Heart left ventricle (tissue), 16 donors: ENCODE measurements around the gene POLR1H. TPM values are rescaled to one million over a fixed set of nuclear protein-coding genes. Genes with fewer than 3 reads are reported as not detected.

ENCODE experiments used
- ATAC-seq, 4 donors: fragments of 200-7000 bp; cut with Tn5 transposase; one replicate each; pipeline ENCODE4 v1.9.1; 2020 to 2022; ENCODE audit warnings: moderate library complexity in 4 of 4, mild to moderate bottlenecking in 3 of 4, moderate number of reproducible peaks in 1 of 4
- DNase-seq, 5 donors: peaks; one replicate each; pipeline ENCODE4 v3.0.0-alpha.2; 2020
- H3K27ac ChIP-seq, 12 donors: fragments of 200-600 bp; sonication (generic) in 4 of 12; one replicate each; pipeline versions ENCODE4 v1.5.0 to v1.8.0; 2016 to 2022; ENCODE audit warnings: mild to moderate bottlenecking in 2 of 12
- H3K27me3 ChIP-seq, 9 donors: fragments of 200-600 bp; sonication (generic) in 2 of 9; one replicate each; pipeline versions ENCODE4 v1.5.1 to v1.8.0; 2016 to 2022; ENCODE audit warnings: mild to moderate bottlenecking in 3 of 9
- H3K36me3 ChIP-seq, 9 donors: fragments of 200-600 bp; sonication (generic) in 2 of 9; one replicate each; pipeline versions ENCODE4 v1.5.0 to v1.8.0; 2018 to 2022; ENCODE audit warnings: mild to moderate bottlenecking in 2 of 9
- H3K4me1 ChIP-seq, 12 donors: fragments of 200-600 bp; sonication (generic) in 4 of 12; one replicate each; pipeline versions ENCODE4 v1.5.0 to v1.8.0; 2016 to 2022; ENCODE audit warnings: mild to moderate bottlenecking in 3 of 12
- H3K4me3 ChIP-seq, 12 donors: fragments of 200-600 bp; sonication (generic) in 4 of 12; one replicate each; pipeline versions ENCODE4 v1.5.0 to v1.8.0; 2017 to 2022; ENCODE audit warnings: mild to moderate bottlenecking in 9 of 12, moderate library complexity in 4 of 12
- H3K9me3 ChIP-seq, 12 donors: fragments of 200-600 bp; sonication (generic) in 4 of 12; one replicate each; pipeline versions ENCODE4 v1.5.0 to v1.8.0; 2016 to 2022; ENCODE audit warnings: mild to moderate bottlenecking in 1 of 12
- CTCF ChIP-seq, 12 donors: fragments of 200-600 bp; sonication (generic) in 4 of 12; IDR thresholded peaks; one replicate each; pipeline versions ENCODE4 v1.5.0 to v1.8.0; 2018 to 2022; ENCODE audit warnings: antibody characterized with exemption in 12 of 12, mild to moderate bottlenecking in 5 of 12
- POLR2A ChIP-seq, 2 donors: fragments of 450-650 bp; IDR thresholded peaks; one replicate each; pipeline ENCODE4 v1.6.1; 2017; ENCODE audit warnings: antibody characterized with exemption in 2 of 2, mild to moderate bottlenecking in 2 of 2, moderate library complexity in 2 of 2
- WGBS, 4 donors: extraction: QIAGEN DNeasy Blood & Tissue Kit in 2 of 4; methylation state at CpG; one replicate each; pipeline versions ENCODE4 v1.1.5 to v1.1.7; 2013 to 2018; 5-methylcytosine and 5-hydroxymethylcytosine counted together
- intact Hi-C, 10 donors: fragments of 100-400 bp; cut with DNase I; formaldehyde crosslinking; loops; one replicate each; pipeline versions ENCODE4 v1.11.1 to v1.14.2; 2022
- polyA plus RNA-seq, 2 donors: library from polyadenylated mRNA; stranded (reverse); fragments of 200-250 nt; gene quantifications; one replicate each; pipeline ENCODE4 v1.2.3, GENCODE V29; 2013
- total RNA-seq, 9 donors: library from RNA; depleted of rRNA in 2 of 9; stranded (reverse); fragments of >200 nt in 2 of 9; fragmentation: NEBNext Ultra II Directional in 3 of 9; extraction: Animal tissue kit (Norgen Biotek cat#: 25700) in 3 of 9; gene quantifications; one replicate each; pipeline versions ENCODE4 v1.1.0 to v1.2.4, GENCODE V29; 2016 to 2023
- donor health status: ischemic (EF 13 %, LVEDD 7.1; RV severe dilation, severe dysfunction).
- donor health status: healthy with polysubstance abuse.
- donor health status: DM: no; HTN: yes; CAD: no.
- donor health status: DM: no; HTN: no; CAD: no.
- donor health status: ischemic (EF 25% LVEDD 6.9; RV normal size, moderate dysfunction).
- donor health status: ischemic (EF 25% LVEDD 5.7; RV mildly dilated, moderate dysfunction).
- donor health status: healthy.
- donor health status: DM: yes; HTN: yes; CAD: no.
- donor health status: ischemic (EF 35%, LVEDD 5.7; RV mildly dilated, moderate dysfunction).
- donor health status: nonischemic (EF 11% LVEDD 7.7; RV severe dilation, severe dysfunction).
- donor health status: DM: yes; HTN: yes; CAD: no.
- donor health status: PGD.
- donor health status: ischemic (EF 29% LVEDD 5.4; RV normal size, mild dysfunction).
- donor health status: nonischemic (EF 23%, LVEDD 6.1; RV moderate dilation, normal function).

POLR1H gene
- total and polyA plus RNA-seq, 11 donors: 11.7 to 46.1 (median 14.8) TPM

GRCh38 chr6:30041821-30042220 is 19.2 kb upstream of the POLR1H start:
- no peaks in the 10 kb centered on the region for H3K9me3 ChIP-seq

DNA sequence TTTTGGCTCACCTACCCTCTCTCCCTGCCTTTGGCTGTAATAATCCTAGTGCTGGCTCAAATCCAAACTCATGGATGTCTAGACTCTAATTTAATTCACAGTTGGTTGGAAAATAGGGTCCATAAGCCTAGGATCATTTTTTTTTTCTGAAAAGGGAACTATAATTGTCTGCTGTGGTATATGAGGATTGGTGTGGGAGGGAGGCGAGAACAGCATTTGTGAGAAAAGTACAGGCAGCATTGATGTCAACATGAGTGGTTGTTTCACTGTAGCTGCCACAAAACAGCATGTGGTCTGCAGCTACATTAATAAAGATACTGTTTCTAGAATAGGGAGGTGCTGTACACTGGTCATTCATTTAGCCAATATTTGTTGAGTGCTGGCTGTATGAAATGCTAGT is 18.6 kb upstream of the POLR1H start:
- Histone ChIP-seq H3K36me3 (no peaks in the 10 kb centered on the region), H3K27ac (no peak overlapping the region), H3K4me3 (no peak overlapping the region), H3K4me1 (peaks cover 0 to 14% (median 2%) of the 10 kb centered on the region in 12 donors), H3K27me3 (no peaks in the 10 kb centered on the region), H3K9me3 (no peaks in the 10 kb centered on the region)
- ATAC-seq (no peak), DNase-seq (no peak)
- intact Hi-C loops: no loop called here
- TF ChIP-seq POLR2A (IDR thresholded peaks at IDR 0.05): no peak
- no peak for TF ChIP-seq CTCF (IDR thresholded peaks at IDR 0.05)
- 65 to 76% (median 74%) methylated on average over 1 of the region's 1 CpG for WGBS, 4 donors

More at GRCh38 chr6:30041821-30042220, 19.2 kb upstream of the POLR1H start:
- no peaks in the 10 kb centered on the region for H3K27me3 ChIP-seq
- intact Hi-C loops: no loop called here
- peaks cover 0 to 14% (median 2%) of the 10 kb centered on the region in 12 donors for H3K4me1 ChIP-seq
- 58 to 65% (median 61%) methylated on average over 4 of the region's 4 CpGs for WGBS, 4 donors
- ATAC-seq: no peak
- no peaks in the 10 kb centered on the region for H3K36me3 ChIP-seq
- H3K27ac ChIP-seq: peak overlapping the region in 1 of 12 donors; percentile 34
- H3K4me3 ChIP-seq: no peak overlapping the region
- TF ChIP-seq CTCF (IDR thresholded peaks at IDR 0.05): no peak
- TF ChIP-seq POLR2A (IDR thresholded peaks at IDR 0.05): no peak
- DNase-seq: no peak

DNA sequence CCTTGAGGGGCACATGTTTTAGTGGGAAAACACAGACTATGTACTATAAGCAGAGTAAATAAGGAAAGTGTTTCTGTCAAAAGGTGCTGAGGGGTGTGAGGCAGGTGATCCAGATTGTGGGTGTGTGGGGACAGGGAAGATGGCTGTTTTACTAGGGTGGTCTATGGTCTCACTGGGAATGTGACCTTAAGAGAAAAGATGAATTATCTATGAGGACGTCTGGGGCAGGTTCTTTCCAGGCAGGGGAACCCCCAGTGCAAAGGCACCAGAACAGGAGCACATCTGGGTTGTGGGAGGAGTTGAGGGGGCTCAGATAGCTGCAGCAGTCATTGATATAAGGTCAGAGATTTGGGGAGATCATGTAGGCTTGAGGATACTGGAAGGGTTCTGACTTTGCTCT is 18.2 kb upstream of the POLR1H start:
- TF ChIP-seq CTCF (IDR thresholded peaks at IDR 0.05): no peak
- TF ChIP-seq POLR2A (IDR thresholded peaks at IDR 0.05): no peak
- H3K4me3 ChIP-seq: no peak overlapping the region
- no peaks in the 10 kb centered on the region for H3K9me3 ChIP-seq
- H3K27me3 ChIP-seq: no peaks in the 10 kb centered on the region
- intact Hi-C loops: no loop called here
- ATAC-seq: no peak
- H3K36me3 ChIP-seq: no peaks in the 10 kb centered on the region
- peaks cover 0 to 14% (median 2%) of the 10 kb centered on the region in 12 donors for H3K4me1 ChIP-seq
- WGBS, 4 donors: 16 to 33% (median 31%) methylated on average over 1 of the region's 1 CpG
- no peak overlapping the region for H3K27ac ChIP-seq
- DNase-seq: no peak

GRCh38 chr6:30043744-30044143 is 17.3 kb upstream of the POLR1H start:
- H3K9me3 ChIP-seq: no peaks in the 10 kb centered on the region
- WGBS, 4 donors: 92 to 97% (median 93%) methylated on average over 2 of the region's 2 CpGs
- TF ChIP-seq POLR2A (IDR thresholded peaks at IDR 0.05) (no peak), CTCF (IDR thresholded peaks at IDR 0.05) (no peak)
- H3K4me3 ChIP-seq: no peak overlapping the region
- peaks cover 0 to 14% (median 2%) of the 10 kb centered on the region in 12 donors for H3K4me1 ChIP-seq
- H3K27me3 ChIP-seq: no peaks in the 10 kb centered on the region
- H3K36me3 ChIP-seq: no peaks in the 10 kb centered on the region
- DNase-seq: no peak
- no peak for ATAC-seq
- intact Hi-C loops: no loop called here
- no peak overlapping the region for H3K27ac ChIP-seq
